Measurements from ENCODE around the gene HSPD1. TPM values are rescaled to one million over a fixed set of nuclear protein-coding genes. Genes with fewer than 3 reads are reported as not detected.

HSPD1 gene
- polyA plus RNA-seq, 4 donors, result 590 to 632 (median 608) TPM

DNA sequence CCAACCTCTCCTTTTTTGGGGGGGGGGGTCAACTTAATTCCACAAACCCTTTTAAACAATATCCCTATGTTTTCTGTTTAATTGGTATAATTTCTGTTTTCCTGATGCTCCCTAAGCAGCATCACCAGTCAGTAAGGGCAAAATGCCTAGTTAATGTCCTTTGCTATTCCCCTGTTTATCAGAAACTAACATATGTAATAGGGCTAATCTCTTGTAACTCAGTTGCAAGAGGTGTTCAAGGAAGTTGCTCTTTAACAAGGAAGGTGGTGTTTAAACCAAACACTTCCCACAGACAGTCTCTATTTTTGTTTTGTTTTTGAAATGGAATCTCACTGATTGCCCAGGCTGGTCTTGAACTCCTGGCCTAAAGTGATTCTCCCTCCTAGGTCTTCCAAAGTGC, 52.8 kb downstream of the HSPD1 start:
- no peak for DNase-seq (ENCODE audit: low read depth in 4 of 4, low spot score in 3 of 4)

DNA sequence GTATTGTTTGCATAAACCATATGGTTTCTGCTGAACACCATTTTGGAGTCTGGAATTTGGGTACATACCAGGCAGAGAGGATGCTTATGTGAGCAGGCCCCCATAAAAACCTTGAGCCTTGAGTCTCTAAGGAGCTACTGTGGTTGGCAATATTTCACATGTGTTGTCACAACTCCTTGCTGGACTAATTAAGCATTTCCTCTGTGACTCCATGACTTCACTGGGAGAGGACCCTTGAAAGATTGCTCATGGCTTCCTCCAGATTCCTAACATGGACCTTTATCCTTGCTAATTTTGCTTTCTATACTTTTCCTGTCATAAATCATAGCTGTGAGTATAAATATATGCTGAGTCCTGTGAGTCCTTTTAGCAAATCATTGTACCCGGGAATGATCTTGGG, 53.9 kb downstream of the HSPD1 start:
- no peak for DNase-seq (ENCODE audit: low read depth in 4 of 4, low spot score in 3 of 4)

DNA sequence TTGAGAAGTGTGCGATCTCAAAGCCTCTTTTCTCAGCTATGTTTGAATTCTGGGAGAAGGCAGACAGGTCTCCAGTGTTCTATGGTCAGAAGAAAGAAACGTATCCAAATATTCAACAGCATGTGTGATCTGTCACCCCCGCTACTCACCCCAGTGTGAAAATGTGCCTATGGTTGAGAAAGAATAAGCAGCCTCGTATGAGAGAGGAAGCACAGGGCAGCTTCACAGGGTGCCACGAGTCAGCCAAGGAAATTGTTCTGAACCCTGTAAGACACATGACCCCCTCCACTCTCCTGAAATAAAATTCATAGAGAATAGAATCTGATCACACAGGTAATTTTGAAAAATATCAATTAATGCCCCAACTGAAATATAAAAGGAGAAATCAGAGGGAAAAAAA, 56.8 kb downstream of the HSPD1 start:
- DNase-seq (ENCODE audit: low read depth in 4 of 4, low spot score in 3 of 4), result no peak

DNA sequence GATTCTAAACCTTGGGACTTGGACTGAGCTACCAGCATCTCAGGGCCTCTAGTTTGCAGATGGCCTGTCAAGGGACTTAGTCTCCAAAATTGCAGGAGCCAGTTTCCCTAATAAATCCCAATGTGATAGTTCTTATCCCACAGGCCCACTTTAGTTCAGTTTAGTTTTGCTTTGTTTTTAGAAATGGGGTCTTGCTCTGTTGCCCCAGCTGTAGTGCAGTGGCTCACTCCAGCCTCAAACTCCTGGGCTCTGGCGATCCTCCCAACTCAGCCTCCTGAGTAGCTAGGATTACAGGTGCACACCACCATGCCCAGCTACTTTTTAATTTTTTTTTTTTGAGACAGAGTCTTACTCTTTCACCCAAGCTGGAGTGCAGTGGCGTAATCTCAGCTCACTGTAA, 62.3 kb downstream of the HSPD1 start:
- no peak for DNase-seq (ENCODE audit: low read depth in 4 of 4, low spot score in 3 of 4)

Other genes starting within 250 kb of the HSPD1 start
- gene ANKRD44, start 189.1 kb downstream of the HSPD1 start, polyA plus RNA-seq (ENCODE audit: insufficient read length in 4 of 4), result 10 to 100 TPM in 3 of 4 donors, 1 to 10 TPM in 1; 9.2 to 13.9 (median 10.7) TPM
- 100 to 1,000 TPM; 500 to 655 (median 635) TPM for gene SF3B1, start 64.8 kb downstream of the HSPD1 start, polyA plus RNA-seq (ENCODE audit: insufficient read length in 4 of 4)
- 10 to 100 TPM; 15.2 to 20.8 (median 19.6) TPM for gene COQ10B, start 46.3 kb downstream of the HSPD1 start, polyA plus RNA-seq (ENCODE audit: insufficient read length in 4 of 4)
- gene HSPE1, start 539 bp upstream of the HSPD1 start, polyA plus RNA-seq (ENCODE audit: insufficient read length in 4 of 4), result 100 to 1,000 TPM; 224 to 274 (median 246) TPM
- 10 to 100 TPM; 42.5 to 61.3 (median 50.8) TPM for gene MOB4, start 16.2 kb upstream of the HSPD1 start, polyA plus RNA-seq (ENCODE audit: insufficient read length in 4 of 4)
- 10 to 100 TPM; 17.3 to 26.6 (median 19.9) TPM for gene RFTN2, start 175.7 kb upstream of the HSPD1 start, polyA plus RNA-seq (ENCODE audit: insufficient read length in 4 of 4)
- gene MARS2, start 205.5 kb upstream of the HSPD1 start, polyA plus RNA-seq (ENCODE audit: insufficient read length in 4 of 4), result 1 to 10 TPM; 7.8 to 8.8 (median 8.6) TPM

Measured in right renal pelvis (tissue), 4 donors.